ENCODE measurements around the gene EPB41L4B.
"Not testable (repeated sequence)": the region's sequence is repeated elsewhere in the genome, so short reads cannot be mapped to it uniquely, and the experiment has no call there.

Gene EPB41L4B

DNA sequence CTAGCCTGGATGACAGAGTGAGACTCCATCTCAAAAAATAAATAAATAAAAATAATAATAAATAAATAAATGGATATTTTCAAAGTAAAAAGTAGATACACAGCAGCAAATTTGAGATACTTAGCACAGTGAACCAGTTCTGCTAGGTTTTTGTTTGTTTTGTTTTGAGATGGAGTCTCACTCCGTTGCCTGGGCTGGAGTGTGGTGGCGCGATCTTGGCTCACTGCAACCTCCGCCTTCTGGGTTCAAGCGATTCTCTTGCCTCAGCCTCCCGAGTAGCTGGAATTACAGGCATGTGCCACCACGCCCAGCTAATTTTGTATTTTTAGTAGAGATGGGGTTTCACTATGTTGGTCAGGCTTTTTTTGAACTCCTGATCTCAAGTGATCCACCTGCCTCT lies 20.1 kb upstream of the EPB41L4B start:
- not testable (repeated sequence) for H2BK15ac ChIP-seq (ENCODE audit: low read depth, poor library complexity, severe bottlenecking); H2AFZ ChIP-seq (ENCODE audit: low read depth, low read length); H3K18ac ChIP-seq (ENCODE audit: low read depth in 1 of 2, low read length in 2 of 2); H3K14ac ChIP-seq (ENCODE audit: low read length in 2 of 2); H3K4me3 ChIP-seq (ENCODE audit: insufficient read depth in 1 of 2, low read depth in 1 of 2, low read length in 2 of 2); H3K23ac ChIP-seq (ENCODE audit: low read length in 2 of 2); H2AK5ac ChIP-seq (ENCODE audit: low read length, severe bottlenecking); H3K36me3 ChIP-seq (ENCODE audit: control insufficient read depth in 1 of 2, insufficient read depth in 2 of 2, low read depth in 1 of 2, low read length in 2 of 2); H3K4ac ChIP-seq (ENCODE audit: low read depth in 1 of 2, low read length in 2 of 2); H3K27ac ChIP-seq (ENCODE audit: low read length, poor library complexity, severe bottlenecking); H3K9me3 ChIP-seq (ENCODE audit: control insufficient read depth, low read length); H4K91ac ChIP-seq (ENCODE audit: low read length); H3K9ac ChIP-seq (ENCODE audit: low read length); H2BK5ac ChIP-seq (ENCODE audit: low read depth, low read length, poor library complexity, severe bottlenecking); DNase-seq; H3K79me1 ChIP-seq (replicated peaks; ENCODE audit: low read length, poor library complexity, severe bottlenecking); H3K4me2 ChIP-seq (ENCODE audit: low read length, poor library complexity, severe bottlenecking); H4K8ac ChIP-seq (ENCODE audit: low read length); H2BK120ac ChIP-seq (ENCODE audit: low read depth, low read length); H2BK12ac ChIP-seq (ENCODE audit: low read length in 2 of 2); H3K4me1 ChIP-seq (ENCODE audit: control insufficient read depth, insufficient read depth, low read depth, low read length)
- H3K27me3 ChIP-seq (ENCODE audit: control insufficient read depth in 1 of 2, insufficient read depth in 1 of 2, low read length in 2 of 2): peaks cover 13 to 66% of the 10 kb centered on the region in 2 experiments
- 95% methylated on average over 6 of the region's 7 CpGs for WGBS

DNA sequence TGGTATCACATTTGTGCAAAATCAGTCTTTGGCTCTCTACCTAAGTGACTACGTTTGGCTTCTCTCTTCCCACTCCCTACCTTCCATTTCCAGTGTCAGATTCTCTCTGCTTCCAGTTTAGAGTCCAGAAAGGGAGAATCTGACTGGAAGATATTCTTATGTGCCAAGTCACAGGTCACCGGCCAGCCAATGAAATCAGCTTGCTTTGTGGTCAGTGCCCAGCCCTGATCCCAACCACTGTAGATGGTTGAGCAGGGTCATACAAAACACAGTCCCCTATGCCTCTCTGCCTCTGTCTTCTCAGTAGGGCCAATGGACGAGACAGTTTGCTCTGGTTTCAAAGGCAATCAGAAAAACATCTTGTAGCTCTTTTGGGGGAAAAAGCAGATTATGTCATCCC lies 15.6 kb upstream of the EPB41L4B start:
- no peaks in the 10 kb centered on the region for H3K79me1 ChIP-seq (replicated peaks; ENCODE audit: low read length, poor library complexity, severe bottlenecking)
- WGBS: 73% methylated on average over 3 of the region's 3 CpGs
- no peak for DNase-seq
- no peaks in the 10 kb centered on the region for H3K9me3 ChIP-seq (ENCODE audit: control insufficient read depth, low read length)
- no peak overlapping the region for H2BK120ac ChIP-seq (ENCODE audit: low read depth, low read length)
- H3K27me3 ChIP-seq (ENCODE audit: control insufficient read depth in 1 of 2, insufficient read depth in 1 of 2, low read length in 2 of 2): peaks cover 13 to 33% of the 10 kb centered on the region in 2 experiments
- no peak overlapping the region for H3K4me2 ChIP-seq (ENCODE audit: low read length, poor library complexity, severe bottlenecking)
- H3K4me3 ChIP-seq (ENCODE audit: insufficient read depth in 1 of 2, low read depth in 1 of 2, low read length in 2 of 2): no peak overlapping the region
- no peaks in the 10 kb centered on the region for H3K36me3 ChIP-seq (ENCODE audit: control insufficient read depth in 1 of 2, insufficient read depth in 2 of 2, low read depth in 1 of 2, low read length in 2 of 2)
- H4K91ac ChIP-seq (ENCODE audit: low read length): no peak overlapping the region
- no peak overlapping the region for H2BK5ac ChIP-seq (ENCODE audit: low read depth, low read length, poor library complexity, severe bottlenecking)
- H3K18ac ChIP-seq (ENCODE audit: low read depth in 1 of 2, low read length in 2 of 2): no peak overlapping the region
- no peak overlapping the region for H2AFZ ChIP-seq (ENCODE audit: low read depth, low read length)
- no peak overlapping the region for H3K23ac ChIP-seq (ENCODE audit: low read length in 2 of 2)
- H3K27ac ChIP-seq (ENCODE audit: low read length, poor library complexity, severe bottlenecking): no peak overlapping the region
- no peak overlapping the region for H2AK5ac ChIP-seq (ENCODE audit: low read length, severe bottlenecking)
- H2BK12ac ChIP-seq (ENCODE audit: low read length in 2 of 2): no peak overlapping the region
- no peak overlapping the region for H3K4ac ChIP-seq (ENCODE audit: low read depth in 1 of 2, low read length in 2 of 2)
- no peak overlapping the region for H2BK15ac ChIP-seq (ENCODE audit: low read depth, poor library complexity, severe bottlenecking)
- no peak overlapping the region for H3K9ac ChIP-seq (ENCODE audit: low read length)
- H4K8ac ChIP-seq (ENCODE audit: low read length): no peak overlapping the region
- H3K4me1 ChIP-seq (ENCODE audit: control insufficient read depth, insufficient read depth, low read depth, low read length): peaks cover 2% of the 10 kb centered on the region
- no peak overlapping the region for H3K14ac ChIP-seq (ENCODE audit: low read length in 2 of 2)

DNA sequence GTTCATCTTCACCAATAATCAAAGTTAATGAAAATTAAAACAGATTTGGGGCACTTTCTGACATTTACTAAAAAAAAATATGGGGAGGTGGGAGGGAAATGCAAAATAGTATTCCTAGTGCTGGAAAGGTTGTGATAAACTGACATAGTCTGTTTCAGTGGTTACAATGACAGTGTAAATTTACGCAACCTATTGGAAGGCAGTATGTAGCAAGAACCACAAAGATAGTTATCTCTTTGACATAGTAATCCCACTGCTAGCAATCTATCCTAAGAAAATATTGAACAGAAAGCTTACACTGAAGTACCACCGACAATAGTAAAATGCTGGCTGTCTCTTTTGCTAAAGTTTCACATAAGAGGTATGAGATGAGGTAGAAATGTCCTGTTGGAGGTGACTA lies 15.1 kb upstream of the EPB41L4B start:
- Histone ChIP-seq H2AFZ (ENCODE audit: low read depth, low read length) (no peak overlapping the region), H2BK5ac (ENCODE audit: low read depth, low read length, poor library complexity, severe bottlenecking) (no peak overlapping the region), H3K23ac (ENCODE audit: low read length in 2 of 2) (no peak overlapping the region), H3K9ac (ENCODE audit: low read length) (no peak overlapping the region), H2AK5ac (ENCODE audit: low read length, severe bottlenecking) (no peak overlapping the region), H2BK15ac (ENCODE audit: low read depth, poor library complexity, severe bottlenecking) (no peak overlapping the region), H2BK120ac (ENCODE audit: low read depth, low read length) (no peak overlapping the region), H3K4me3 (ENCODE audit: insufficient read depth in 1 of 2, low read depth in 1 of 2, low read length in 2 of 2) (no peak overlapping the region), H3K4me1 (ENCODE audit: control insufficient read depth, insufficient read depth, low read depth, low read length) (peaks cover 4% of the 10 kb centered on the region), H3K14ac (ENCODE audit: low read length in 2 of 2) (no peak overlapping the region), H3K9me3 (ENCODE audit: control insufficient read depth, low read length) (no peaks in the 10 kb centered on the region), H3K4ac (ENCODE audit: low read depth in 1 of 2, low read length in 2 of 2) (no peak overlapping the region), H3K18ac (ENCODE audit: low read depth in 1 of 2, low read length in 2 of 2) (no peak overlapping the region), H3K27ac (ENCODE audit: low read length, poor library complexity, severe bottlenecking) (no peak overlapping the region), H4K91ac (ENCODE audit: low read length) (no peak overlapping the region), H2BK12ac (ENCODE audit: low read length in 2 of 2) (no peak overlapping the region), H3K36me3 (ENCODE audit: control insufficient read depth in 1 of 2, insufficient read depth in 2 of 2, low read depth in 1 of 2, low read length in 2 of 2) (no peaks in the 10 kb centered on the region), H4K8ac (ENCODE audit: low read length) (no peak overlapping the region), H3K79me1 (replicated peaks; ENCODE audit: low read length, poor library complexity, severe bottlenecking) (no peaks in the 10 kb centered on the region), H3K27me3 (ENCODE audit: control insufficient read depth in 1 of 2, insufficient read depth in 1 of 2, low read length in 2 of 2) (peaks cover 13 to 32% of the 10 kb centered on the region in 2 experiments), H3K4me2 (ENCODE audit: low read length, poor library complexity, severe bottlenecking) (no peak overlapping the region)
- no peak for DNase-seq
- 100% methylated on average over 1 of the region's 2 CpGs for WGBS

DNA sequence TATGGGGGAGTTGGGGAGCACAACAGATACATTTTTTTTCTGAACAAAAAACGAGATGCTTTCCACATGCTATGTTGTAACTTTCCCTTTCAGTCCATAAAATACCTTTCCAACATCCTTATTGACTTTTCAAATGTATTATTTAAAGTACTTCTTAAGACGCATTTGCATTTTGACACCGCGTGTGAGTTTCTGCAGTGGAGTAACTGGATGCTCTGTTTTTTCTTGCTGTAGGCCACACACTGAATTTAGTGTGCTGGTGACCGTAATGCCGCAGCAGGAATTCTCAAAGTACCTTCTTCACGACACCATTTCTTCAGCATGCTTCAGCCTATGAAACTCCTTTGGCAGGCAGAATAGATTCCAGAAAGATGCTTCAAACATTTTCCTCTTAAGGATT lies 14.3 kb upstream of the EPB41L4B start:
- WGBS: 80% methylated on average over 6 of the region's 7 CpGs
- Histone ChIP-seq H3K4ac (ENCODE audit: low read depth in 1 of 2, low read length in 2 of 2) (no peak overlapping the region), H2BK15ac (ENCODE audit: low read depth, poor library complexity, severe bottlenecking) (no peak overlapping the region), H3K4me1 (ENCODE audit: control insufficient read depth, insufficient read depth, low read depth, low read length) (peaks cover 4% of the 10 kb centered on the region), H3K23ac (ENCODE audit: low read length in 2 of 2) (no peak overlapping the region), H3K4me3 (ENCODE audit: insufficient read depth in 1 of 2, low read depth in 1 of 2, low read length in 2 of 2) (no peak overlapping the region), H4K8ac (ENCODE audit: low read length) (no peak overlapping the region), H2BK12ac (ENCODE audit: low read length in 2 of 2) (no peak overlapping the region), H3K18ac (ENCODE audit: low read depth in 1 of 2, low read length in 2 of 2) (no peak overlapping the region), H3K79me1 (replicated peaks; ENCODE audit: low read length, poor library complexity, severe bottlenecking) (no peaks in the 10 kb centered on the region), H3K27ac (ENCODE audit: low read length, poor library complexity, severe bottlenecking) (no peak overlapping the region), H3K36me3 (ENCODE audit: control insufficient read depth in 1 of 2, insufficient read depth in 2 of 2, low read depth in 1 of 2, low read length in 2 of 2) (no peaks in the 10 kb centered on the region), H2BK5ac (ENCODE audit: low read depth, low read length, poor library complexity, severe bottlenecking) (no peak overlapping the region), H2AFZ (ENCODE audit: low read depth, low read length) (no peak overlapping the region), H3K4me2 (ENCODE audit: low read length, poor library complexity, severe bottlenecking) (no peak overlapping the region), H3K9ac (ENCODE audit: low read length) (no peak overlapping the region), H3K9me3 (ENCODE audit: control insufficient read depth, low read length) (no peaks in the 10 kb centered on the region), H3K14ac (ENCODE audit: low read length in 2 of 2) (no peak overlapping the region), H2AK5ac (ENCODE audit: low read length, severe bottlenecking) (no peak overlapping the region), H3K27me3 (ENCODE audit: control insufficient read depth in 1 of 2, insufficient read depth in 1 of 2, low read length in 2 of 2) (peaks cover 13 to 32% of the 10 kb centered on the region in 2 experiments), H2BK120ac (ENCODE audit: low read depth, low read length) (no peak overlapping the region), H4K91ac (ENCODE audit: low read length) (no peak overlapping the region)
- no peak for DNase-seq

Measured in mesenchymal stem cell (in vitro differentiated cells and primary cell).